ENCODE measurements around the gene FRMD4B. TPM values are rescaled to one million over a fixed set of nuclear protein-coding genes. Genes with fewer than 3 reads are reported as not detected.

FRMD4B gene
- total RNA-seq, 4 donors from 2014 or later: 37.5 to 66.2 (median 62.5) TPM

GRCh38 chr3:69368129-69368741 is 17.7 kb downstream of the FRMD4B start:
- no peak for DNase-seq
- intact Hi-C loops (cut with DNase I): no loop called here
- H3K27ac ChIP-seq: peak overlapping the region in 1 of 4 donors; percentile 30
- no peaks in the 10 kb centered on the region for H3K27me3 ChIP-seq
- 72 to 78% methylated on average over 5 of the region's 5 CpGs for WGBS, 2 donors
- H3K4me3 ChIP-seq: no peak overlapping the region
- no peaks in the 10 kb centered on the region for H3K9me3 ChIP-seq
- no peaks in the 10 kb centered on the region for H3K36me3 ChIP-seq
- peaks cover 5 to 37% (median 12%) of the 10 kb centered on the region in 3 donors for H3K4me1 ChIP-seq
- TF ChIP-seq POLR2A (IDR thresholded peaks at IDR 0.05) (no peak), CTCF (IDR thresholded peaks at IDR 0.05) (no peak)

GRCh38 chr3:69367586-69367985 is 18.3 kb downstream of the FRMD4B start:
- TF ChIP-seq CTCF (IDR thresholded peaks at IDR 0.05) (no peak), POLR2A (IDR thresholded peaks at IDR 0.05) (no peak)
- Histone ChIP-seq H3K36me3 (no peaks in the 10 kb centered on the region), H3K9me3 (no peaks in the 10 kb centered on the region), H3K27ac (no peak overlapping the region), H3K27me3 (no peaks in the 10 kb centered on the region), H3K4me1 (peaks cover 5 to 37% (median 12%) of the 10 kb centered on the region in 3 donors), H3K4me3 (no peak overlapping the region)
- DNase-seq: no peak
- WGBS, 2 donors: 76 to 86% methylated on average over 3 of the region's 3 CpGs
- intact Hi-C loops (cut with DNase I): no loop called here

- 66 to 75% methylated on average over 5 of the region's 5 CpGs for WGBS, 2 donors
These were observed 21.5 kb downstream of the FRMD4B start for GRCh38 chr3:69364354-69364753.

GRCh38 chr3:69360690-69361089 is 25.2 kb downstream of the FRMD4B start:
- Histone ChIP-seq H3K36me3 (no peaks in the 10 kb centered on the region), H3K9me3 (no peaks in the 10 kb centered on the region), H3K4me3 (no peak overlapping the region), H3K27ac (no peak overlapping the region), H3K4me1 (peaks cover 5 to 10% (median 10%) of the 10 kb centered on the region in 3 donors), H3K27me3 (no peaks in the 10 kb centered on the region)
- intact Hi-C loops (cut with DNase I): no loop called here
- TF ChIP-seq CTCF (IDR thresholded peaks at IDR 0.05) (no peak), POLR2A (IDR thresholded peaks at IDR 0.05) (no peak)
- DNase-seq: no peak
- WGBS, 2 donors: 79 to 90% methylated on average over 2 of the region's 2 CpGs

More at GRCh38 chr3:69364354-69364753, 21.5 kb downstream of the FRMD4B start:
- Histone ChIP-seq H3K27me3 (no peaks in the 10 kb centered on the region), H3K9me3 (no peaks in the 10 kb centered on the region), H3K4me1 (peaks cover 5 to 14% (median 5%) of the 10 kb centered on the region in 3 donors), H3K4me3 (no peak overlapping the region), H3K27ac (peak overlapping the region in 2 of 4 donors; percentile 5 to 18), H3K36me3 (no peaks in the 10 kb centered on the region)
- DNase-seq: no peak
- TF ChIP-seq CTCF (IDR thresholded peaks at IDR 0.05): no peak
- TF ChIP-seq POLR2A (IDR thresholded peaks at IDR 0.05): no peak
- intact Hi-C loops (cut with DNase I): no loop called here

- no peak overlapping the region for H3K4me3 ChIP-seq
- H3K27me3 ChIP-seq: no peaks in the 10 kb centered on the region
- no peaks in the 10 kb centered on the region for H3K9me3 ChIP-seq
- TF ChIP-seq CTCF (IDR thresholded peaks at IDR 0.05) (no peak), POLR2A (IDR thresholded peaks at IDR 0.05) (no peak)
- no peak overlapping the region for H3K27ac ChIP-seq
- H3K36me3 ChIP-seq: no peaks in the 10 kb centered on the region
- intact Hi-C loops (cut with DNase I): no loop called here
- no peak for DNase-seq
- peaks cover 5 to 10% (median 10%) of the 10 kb centered on the region in 3 donors for H3K4me1 ChIP-seq
These were observed 26.0 kb downstream of the FRMD4B start for GRCh38 chr3:69359916-69360315.
